Left ventricle myocardium inferior (tissue), 1 donor: ENCODE measurements around the gene MAT1A. TPM values are rescaled to one million over a fixed set of nuclear protein-coding genes. Genes with fewer than 3 reads are reported as not detected.

Experiments used
- DNase-seq: peaks from one replicate; pipeline ENCODE4 v3.0.0-alpha.2; 2020
- H3K27ac ChIP-seq: fragments of 200-600 bp; replicated peaks from 2 replicates; pipeline ENCODE4 v1.8.0; 2021
- H3K27me3 ChIP-seq: fragments of 200-600 bp; 2 replicates; pipeline ENCODE4 v1.8.0; 2021; ENCODE audit warnings: low read depth
- H3K36me3 ChIP-seq: fragments of 200-600 bp; 2 replicates; pipeline ENCODE4 v1.8.0; 2021
- H3K4me1 ChIP-seq: fragments of 200-600 bp; 2 replicates; pipeline ENCODE4 v1.8.0; 2021
- H3K4me3 ChIP-seq: fragments of 200-600 bp; 2 replicates; pipeline ENCODE4 v1.8.0; 2021; ENCODE audit warnings: mild to moderate bottlenecking, moderate library complexity
- H3K9me3 ChIP-seq: fragments of 200-600 bp; replicated peaks from 2 replicates; pipeline ENCODE4 v1.8.0; 2021
- intact Hi-C: fragments of 100-400 bp; cut with micrococcal nuclease; formaldehyde crosslinking; loops from one replicate; pipeline ENCODE4 v1.11.0; 2022
- total RNA-seq: library from RNA; stranded (reverse); fragmentation: NEBNext Ultra II Directional; extraction: Animal tissue kit (Norgen Biotek cat#: 25700); gene quantifications from one replicate; pipeline ENCODE4 v1.2.1, GENCODE V29; 2021
- TF ChIP-seq, protein P1 (sequence below): fragments of 200-600 bp; IDR thresholded peaks from 2 replicates; pipeline ENCODE4 v1.8.0; 2021; ENCODE audit warnings: antibody characterized with exemption, mild to moderate bottlenecking, borderline replicate concordance
- donor health status: DM: no; HTN: yes; CAD: no; lungs with severe emphysema.

Gene MAT1A
- total RNA-seq, 1 donor from 2014 or later: not detected

- peaks cover 2% of the 10 kb centered on the region for H3K27me3 ChIP-seq
- no peak overlapping the region for H3K4me3 ChIP-seq
- no peak for DNase-seq
- intact Hi-C loops: no loop called here
- H3K36me3 ChIP-seq: no peaks in the 10 kb centered on the region
- no peaks in the 10 kb centered on the region for H3K9me3 ChIP-seq
- TF ChIP-seq, protein P1, sequence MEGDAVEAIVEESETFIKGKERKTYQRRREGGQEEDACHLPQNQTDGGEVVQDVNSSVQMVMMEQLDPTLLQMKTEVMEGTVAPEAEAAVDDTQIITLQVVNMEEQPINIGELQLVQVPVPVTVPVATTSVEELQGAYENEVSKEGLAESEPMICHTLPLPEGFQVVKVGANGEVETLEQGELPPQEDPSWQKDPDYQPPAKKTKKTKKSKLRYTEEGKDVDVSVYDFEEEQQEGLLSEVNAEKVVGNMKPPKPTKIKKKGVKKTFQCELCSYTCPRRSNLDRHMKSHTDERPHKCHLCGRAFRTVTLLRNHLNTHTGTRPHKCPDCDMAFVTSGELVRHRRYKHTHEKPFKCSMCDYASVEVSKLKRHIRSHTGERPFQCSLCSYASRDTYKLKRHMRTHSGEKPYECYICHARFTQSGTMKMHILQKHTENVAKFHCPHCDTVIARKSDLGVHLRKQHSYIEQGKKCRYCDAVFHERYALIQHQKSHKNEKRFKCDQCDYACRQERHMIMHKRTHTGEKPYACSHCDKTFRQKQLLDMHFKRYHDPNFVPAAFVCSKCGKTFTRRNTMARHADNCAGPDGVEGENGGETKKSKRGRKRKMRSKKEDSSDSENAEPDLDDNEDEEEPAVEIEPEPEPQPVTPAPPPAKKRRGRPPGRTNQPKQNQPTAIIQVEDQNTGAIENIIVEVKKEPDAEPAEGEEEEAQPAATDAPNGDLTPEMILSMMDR: no peak
- no peak overlapping the region for H3K27ac ChIP-seq
- no peaks in the 10 kb centered on the region for H3K4me1 ChIP-seq
These were observed 5.8 kb downstream of the MAT1A start for GRCh38 chr10:80283536-80284199.

DNA sequence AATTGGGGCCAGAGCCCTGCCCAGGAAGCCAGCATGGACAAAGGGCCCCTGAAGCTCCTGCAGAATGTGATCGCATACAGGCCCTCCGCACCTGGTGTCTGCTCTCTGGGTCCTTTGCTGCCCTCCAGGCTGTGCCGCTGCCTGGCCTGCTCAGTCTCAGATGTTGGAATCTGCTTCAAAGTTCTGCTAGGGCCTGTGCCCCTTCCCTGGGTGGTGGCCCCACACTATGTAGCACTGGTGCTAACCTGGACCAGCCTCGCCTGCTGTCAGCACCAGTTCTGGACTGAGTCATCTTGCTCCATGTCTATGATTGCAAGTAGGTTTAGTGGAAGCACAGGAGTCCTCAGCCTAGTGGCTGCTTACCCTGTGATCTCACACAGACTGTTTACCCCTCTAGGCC is 6.3 kb downstream of the MAT1A start:
- no peak overlapping the region for H3K4me3 ChIP-seq
- H3K4me1 ChIP-seq: peaks cover under 1% of the 10 kb centered on the region
- no peak for DNase-seq
- intact Hi-C loops: no loop called here
- H3K9me3 ChIP-seq: no peaks in the 10 kb centered on the region
- H3K27me3 ChIP-seq: no peaks in the 10 kb centered on the region
- H3K27ac ChIP-seq: no peak overlapping the region
- TF ChIP-seq, protein P1: no peak
- no peaks in the 10 kb centered on the region for H3K36me3 ChIP-seq

GRCh38 chr10:80281784-80282765 is 7.4 kb downstream of the MAT1A start:
- Histone ChIP-seq H3K27me3 (no peaks in the 10 kb centered on the region), H3K4me3 (no peak overlapping the region), H3K27ac (no peak overlapping the region), H3K9me3 (no peaks in the 10 kb centered on the region), H3K4me1 (peaks cover 10% of the 10 kb centered on the region), H3K36me3 (no peaks in the 10 kb centered on the region)
- TF ChIP-seq, protein P1: no peak
- DNase-seq: no peak
- intact Hi-C loops: no loop called here

DNA sequence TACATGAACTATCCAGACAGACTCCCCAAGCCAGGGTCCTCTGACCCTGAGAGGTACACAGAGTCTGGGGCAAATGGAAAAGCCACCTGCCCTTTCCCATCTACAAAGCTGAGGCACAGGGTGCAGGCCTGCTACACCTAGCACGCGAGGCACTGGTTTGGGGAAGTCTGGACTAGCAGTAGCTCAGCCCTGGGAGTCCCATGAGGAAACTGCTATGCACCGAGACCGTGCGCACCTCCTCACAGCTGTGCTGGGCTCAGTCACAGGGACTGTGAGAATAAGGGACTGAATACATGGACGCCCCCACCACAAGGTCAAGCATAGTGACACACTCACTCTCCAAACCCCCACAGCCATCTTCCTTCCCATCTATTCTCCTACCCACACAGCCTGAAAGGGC is 8.2 kb downstream of the MAT1A start:
- no peaks in the 10 kb centered on the region for H3K36me3 ChIP-seq
- TF ChIP-seq, protein P1: no peak

DNA sequence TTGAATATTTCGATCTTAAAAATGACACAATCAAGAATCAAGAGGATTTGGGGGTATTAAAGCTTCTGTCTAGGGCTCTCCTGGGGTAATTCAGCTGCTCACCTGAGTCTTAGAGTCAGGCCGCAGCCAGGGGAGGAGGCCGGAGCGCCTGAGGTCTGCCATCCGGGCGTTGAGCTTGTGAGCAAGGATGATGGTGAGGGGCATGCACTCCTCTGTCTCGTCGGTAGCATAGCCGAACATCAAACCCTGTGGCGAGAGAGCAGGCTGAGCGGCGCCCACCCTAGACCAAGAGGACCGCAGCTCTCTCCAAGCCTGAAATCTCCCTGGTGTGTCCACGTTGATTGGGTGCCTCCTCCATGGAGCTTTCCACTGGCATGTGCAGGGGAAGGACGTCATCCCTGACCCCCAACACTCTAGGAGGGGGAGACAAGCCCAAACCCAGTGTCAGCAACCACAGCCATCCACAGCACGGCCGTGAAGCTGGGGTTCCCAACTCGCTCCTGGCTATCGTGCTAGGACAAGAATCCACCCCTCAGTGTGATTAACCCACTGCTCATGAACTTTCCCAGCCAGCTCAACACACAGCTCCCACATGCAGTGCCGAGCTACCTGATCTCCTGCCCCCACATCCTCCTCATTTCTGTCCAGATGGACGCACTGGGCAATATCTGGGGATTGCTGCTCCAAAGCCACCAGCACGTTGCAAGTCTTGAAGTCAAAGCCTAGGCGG is 9.2 kb downstream of the MAT1A start:
- intact Hi-C loops: no loop called here
- no peaks in the 10 kb centered on the region for H3K27me3 ChIP-seq
- TF ChIP-seq, protein P1: no peak
- H3K27ac ChIP-seq: no peak overlapping the region
- H3K4me1 ChIP-seq: peaks cover 12% of the 10 kb centered on the region
- no peaks in the 10 kb centered on the region for H3K9me3 ChIP-seq
- H3K4me3 ChIP-seq: no peak overlapping the region
- H3K36me3 ChIP-seq: no peaks in the 10 kb centered on the region
- no peak for DNase-seq

More for the DNA sequence above, 8.2 kb downstream of the MAT1A start:
- Histone ChIP-seq H3K27ac (no peak overlapping the region), H3K4me3 (no peak overlapping the region), H3K4me1 (peaks cover 12% of the 10 kb centered on the region), H3K27me3 (no peaks in the 10 kb centered on the region), H3K9me3 (no peaks in the 10 kb centered on the region)
- intact Hi-C loops: no loop called here
- DNase-seq: no peak
